H54 (cell line): ENCODE data around the gene FILIP1.

Source experiments
- DNase-seq: peaks from one replicate; pipeline ENCODE4 v3.0.0; 2011; ENCODE audit warnings: low spot score, mixed read lengths; ENCODE audit not compliant: insufficient read length
- FAIRE-seq: peaks from 3 replicates; lab custom pipeline; 2011; peaks lifted over from hg19 to GRCh38; lab: Jason Lieb, UNC
- POLR2A ChIP-seq: IDR thresholded peaks from 2 replicates; pipeline ENCODE4 v1.6.1; 2011; ENCODE audit warnings: low read depth, mild to moderate bottlenecking, low read length

Gene FILIP1

GRCh38 chr6:75384116-75384515, 109.5 kb downstream of the FILIP1 start:
- DNase-seq: no peak
- FAIRE-seq: no peak
- no peak for TF ChIP-seq POLR2A

GRCh38 chr6:75382634-75382900, 111.0 kb downstream of the FILIP1 start:
- FAIRE-seq (no peak), DNase-seq (no peak)
- no peak for TF ChIP-seq POLR2A

GRCh38 chr6:75381877-75382633, 111.5 kb downstream of the FILIP1 start:
- DNase-seq: no peak
- no peak for FAIRE-seq
- TF ChIP-seq POLR2A: no peak

- no peak for TF ChIP-seq POLR2A
- FAIRE-seq (no peak), DNase-seq (no peak)
Measured at GRCh38 chr6:75379536-75379935, 114.1 kb downstream of the FILIP1 start.

GRCh38 chr6:75378101-75378500, 115.5 kb downstream of the FILIP1 start:
- DNase-seq (no peak), FAIRE-seq (no peak)
- no peak for TF ChIP-seq POLR2A

- FAIRE-seq: no peak
- TF ChIP-seq POLR2A: no peak
- no peak for DNase-seq
Measured at GRCh38 chr6:75377386-75377785, 116.2 kb downstream of the FILIP1 start.

GRCh38 chr6:75376347-75377024, 117.1 kb downstream of the FILIP1 start:
- FAIRE-seq (no peak), DNase-seq (no peak)
- no peak for TF ChIP-seq POLR2A

- no peak for TF ChIP-seq POLR2A
Measured at GRCh38 chr6:75374961-75375400, 118.6 kb downstream of the FILIP1 start.

GRCh38 chr6:75372884-75373283, 120.7 kb downstream of the FILIP1 start:
- TF ChIP-seq POLR2A: no peak
- FAIRE-seq: no peak
- no peak for DNase-seq

More at GRCh38 chr6:75374961-75375400, 118.6 kb downstream of the FILIP1 start:
- FAIRE-seq (no peak), DNase-seq (no peak)

- DNase-seq: no peak
- TF ChIP-seq POLR2A: no peak
- no peak for FAIRE-seq
Measured at GRCh38 chr6:75370011-75370410, 123.6 kb downstream of the FILIP1 start.

- FAIRE-seq: no peak
- no peak for DNase-seq
- no peak for TF ChIP-seq POLR2A
Measured at GRCh38 chr6:75368864-75369402, 124.7 kb downstream of the FILIP1 start.

- FAIRE-seq: no peak
- no peak for DNase-seq
- TF ChIP-seq POLR2A: no peak
Measured at GRCh38 chr6:75368151-75368779, 125.3 kb downstream of the FILIP1 start.

GRCh38 chr6:75363304-75363703, 130.3 kb downstream of the FILIP1 start:
- DNase-seq (no peak), FAIRE-seq (no peak)
- TF ChIP-seq POLR2A: no peak

- FAIRE-seq (no peak), DNase-seq (no peak)
- TF ChIP-seq POLR2A: no peak
Measured at GRCh38 chr6:75353644-75354043, 140.0 kb downstream of the FILIP1 start.
